ENCODE data around the gene PLPPR1. TPM values are rescaled to one million over a fixed set of nuclear protein-coding genes. Genes with fewer than 3 reads are reported as not detected.

Gene PLPPR1
- total and polyA plus RNA-seq, 2 of the 13 experiments (the other 11 are each of a cell fraction or from before 2014, with no cell fraction given): 16.0 to 84.7 TPM

GRCh38 chr9:101372327-101373118 is 344.0 kb downstream of the PLPPR1 start:
- Histone ChIP-seq H3K4me3 (replicated peaks in 1 of 3; ENCODE audit: insufficient read depth in 1 of 3, low read depth in 2 of 3, low read length in 3 of 3) (no peak overlapping the region), H4K20me1 (ENCODE audit: insufficient read depth, low read length) (no peaks in the 10 kb centered on the region), H3K79me2 (ENCODE audit: insufficient read depth, low read length) (no peaks in the 10 kb centered on the region), H3K36me3 (replicated peaks in 1 of 2; ENCODE audit: control insufficient read depth in 1 of 2, insufficient read depth in 2 of 2, low read length in 2 of 2) (no peaks in the 10 kb centered on the region), H3K4me1 (ENCODE audit: insufficient read depth, low read length) (peaks cover 21% of the 10 kb centered on the region), H3K27ac (ENCODE audit: extremely low read length, insufficient read depth, low read length) (no peak overlapping the region), H3K27me3 (ENCODE audit: control insufficient read depth in 1 of 2, insufficient read depth in 2 of 2, low read length in 2 of 2) (no peaks in the 10 kb centered on the region), H2AFZ (ENCODE audit: low read length) (no peak overlapping the region), H3K9me3 (ENCODE audit: low read length) (no peaks in the 10 kb centered on the region), H3K9ac (ENCODE audit: insufficient read depth, low read depth, low read length) (no peak overlapping the region), H3K4me2 (ENCODE audit: low read depth, low read length) (no peak overlapping the region)
- POLR2A ChIA-PET: interaction anchor here (1.3 to 5.2 kb wide), 4 partner anchors 16 to 48 kb away, joined by 4 to 31 read pairs (median 5); partner anchors contain the start of genes MRPL50 and ZNF189
- BruUV-seq (replicated peaks): no TSS peak
- CTCF ChIA-PET (ENCODE audit: low intra/inter-chr PET ratio, low total read pairs): no interaction called here
- FAIRE-seq (no peak), ATAC-seq (no peak), DNase-seq (ENCODE audit: low spot score) (no peak)
- intact Hi-C loops (cut with micrococcal nuclease; ENCODE audit: unreplicated experiment): no loop called here
- 94% methylated on average over 2 of the region's 2 CpGs for WGBS (ENCODE audit: low lambda C conversion rate)
- in situ Hi-C loops (cut with HindIII; ENCODE audit: extremely low pct_ligation_motif_present, low pct_unique_long_range_greater_than_20kb): no loop called here
- no peak for TF ChIP-seq HBP1 (CRISPR knock-in tag; IDR thresholded peaks at IDR 0.05; ENCODE audit: low read depth)
- TF ChIP-seq SNAPC4 (CRISPR knock-in tag; IDR thresholded peaks at IDR 0.05): peak; percentile 83; the same call in 1 of the 2 replicates
- TF ChIP-seq ZBTB8A (CRISPR knock-in tag; IDR thresholded peaks at IDR 0.05; ENCODE audit: borderline replicate concordance, low read depth): no peak
- no peak for TF ChIP-seq GTF3A (CRISPR knock-in tag; conservative IDR thresholded peaks at IDR 0.05)

Small RNAs within 50 kb of the gene (small RNA-seq; reads per million reads assigned to genes)
- 0 reads per million in 3 experiments for gene RF00322 (ENCODE audit: insufficient read depth in 2 of 3, insufficient read length in 3 of 3, low read depth in 2 of 3, low replicate concordance in 1 of 3)
